CD4-positive, alpha-beta T cell (primary cell): ENCODE results near the gene GLTP. TPM values are rescaled to one million over a fixed set of nuclear protein-coding genes. Genes with fewer than 3 reads are reported as not detected.

ENCODE experiments used
- ATAC-seq: fragments of 200-7000 bp; cut with Tn5 transposase; one replicate; pipeline ENCODE4 v1.10.0; 2022; ENCODE audit warnings: mild to moderate bottlenecking; ENCODE audit not compliant: poor library complexity
- CTCF ChIA-PET: fragments of 350-600 bp; sonication (Branson Sonifier 250); formaldehyde crosslinking; loops from one replicate; lab custom pipeline; 2021; ENCODE audit warnings: antibody characterized with exemption, inconsistent platforms; lab: Charles Lee
- POLR2A ChIA-PET: fragments of 350-600 bp; sonication (Branson Sonifier 250); formaldehyde crosslinking; loops from one replicate; lab custom pipeline; 2021; ENCODE audit warnings: antibody characterized with exemption, inconsistent platforms; lab: Charles Lee
- DNase-seq, 14 experiments: peaks; one replicate each; pipeline ENCODE4 v3.0.0-alpha.2; 2013 to 2020; ENCODE audit warnings: mixed read lengths in 2 of 14
- H3K27ac ChIP-seq, 2 donors: one replicate each; pipeline versions ENCODE4 v1.5.1 to v1.7.0; 2013; ENCODE audit warnings: low read length in 2 of 2, low read depth in 1 of 2, mild to moderate bottlenecking in 1 of 2
- H3K27me3 ChIP-seq, 2 experiments: 1 replicate in 1 of 2; 2 replicates in 1 of 2; pipeline versions ENCODE4 v1.6.1 to v1.7.0; 2013; ENCODE audit warnings: low read length in 2 of 2, control low read depth in 1 of 2, mild to moderate bottlenecking in 1 of 2, moderate library complexity in 1 of 2; ENCODE audit not compliant: insufficient read depth in 2 of 2, control insufficient read depth in 1 of 2
- H3K36me3 ChIP-seq: one replicate; pipeline ENCODE4 v1.6.1; 2013; ENCODE audit warnings: low read length, control low read depth; ENCODE audit not compliant: insufficient read depth
- H3K4me1 ChIP-seq: one replicate; pipeline ENCODE4 v1.6.1; 2013; ENCODE audit warnings: low read length, control low read depth; ENCODE audit not compliant: insufficient read depth
- H3K4me3 ChIP-seq: one replicate; pipeline ENCODE4 v1.5.1; 2013; ENCODE audit warnings: mild to moderate bottlenecking, low read length, moderate library complexity
- H3K9me3 ChIP-seq, 2 experiments: 1 replicate in 1 of 2; 2 replicates in 1 of 2; pipeline versions ENCODE4 v1.6.1 to v1.7.0; 2013; ENCODE audit warnings: low read length in 2 of 2, mild to moderate bottlenecking in 2 of 2, control low read depth in 1 of 2, moderate library complexity in 1 of 2; ENCODE audit not compliant: control insufficient read depth in 1 of 2, insufficient read depth in 1 of 2
- H3K27ac Mint-ChIP-seq: one replicate; pipeline ENCODE4 v1.8.0; 2020; ENCODE audit warnings: mixed read lengths
- H3K27me3 Mint-ChIP-seq: one replicate; pipeline ENCODE4 v1.8.0; 2021; ENCODE audit warnings: mixed read lengths
- H3K36me3 Mint-ChIP-seq: one replicate; pipeline ENCODE4 v1.8.0; 2021; ENCODE audit warnings: low read depth, mixed read lengths
- H3K4me1 Mint-ChIP-seq: one replicate; pipeline ENCODE4 v1.8.0; 2021; ENCODE audit warnings: low read depth, mixed read lengths
- H3K4me3 Mint-ChIP-seq: one replicate; pipeline ENCODE4 v1.8.0; 2020; ENCODE audit warnings: mild to moderate bottlenecking, mixed read lengths
- H3K9me3 Mint-ChIP-seq: one replicate; pipeline ENCODE4 v1.8.0; 2020; ENCODE audit warnings: mixed read lengths
- CTCF ChIP-seq: fragments of 200-600 bp; IDR thresholded peaks from one replicate; pipeline ENCODE4 v1.8.0; 2022; ENCODE audit warnings: antibody characterized with exemption, mild to moderate bottlenecking
- intact Hi-C, 2 experiments: fragments of 100-400 bp; cut with DNase I in 1 of 2; cut with micrococcal nuclease in 1 of 2; formaldehyde crosslinking; loops; one replicate each; pipeline versions ENCODE4 v1.15.1 to v1.9.0; 2023 to 2025; cut with DNase I, micrococcal nuclease
- total RNA-seq, 174 experiments: library from RNA in 2 of 174; stranded (reverse) in 2 of 174; gene quantifications; one replicate each; pipeline ENCODE4 v1.2.3 and lab custom pipeline; 2021 to 2026

Gene GLTP
- total RNA-seq, 2 experiments from 2014 or later = 24.8 to 25.2 TPM

- no peak overlapping the region for H3K27ac ChIP-seq
- H3K27me3 ChIP-seq = no peaks in the 10 kb centered on the region
- Mint-ChIP-seq H3K27me3 (no peaks in the 10 kb centered on the region), H3K4me3 (no peak overlapping the region), H3K9me3 (no peaks in the 10 kb centered on the region), H3K27ac (no peak overlapping the region), H3K4me1 (no peaks in the 10 kb centered on the region), H3K36me3 (peaks cover 89% of the 10 kb centered on the region)
- DNase-seq (no peak), ATAC-seq (no peak)
- no peaks in the 10 kb centered on the region for H3K9me3 ChIP-seq
- no peaks in the 10 kb centered on the region for H3K4me1 ChIP-seq
- H3K36me3 ChIP-seq = peaks cover 92% of the 10 kb centered on the region
- POLR2A ChIA-PET = no interaction called here
- CTCF ChIA-PET = no interaction called here
- TF ChIP-seq CTCF = no peak
- H3K4me3 ChIP-seq = no peak overlapping the region
- intact Hi-C loops = no loop called here
These were observed 35.7 kb upstream of the GLTP start for GRCh38 chr12:109916045-109916444.

- DNase-seq (no peak), ATAC-seq (no peak)
- CTCF ChIA-PET = no interaction called here
- peaks cover 92% of the 10 kb centered on the region for H3K36me3 ChIP-seq
- intact Hi-C loops = no loop called here
- TF ChIP-seq CTCF = no peak
- H3K9me3 Mint-ChIP-seq = no peaks in the 10 kb centered on the region
- H3K4me3 ChIP-seq = no peak overlapping the region
- no peaks in the 10 kb centered on the region for H3K27me3 ChIP-seq
- H3K27ac Mint-ChIP-seq = no peak overlapping the region
- peaks cover 89% of the 10 kb centered on the region for H3K36me3 Mint-ChIP-seq
- H3K4me3 Mint-ChIP-seq = no peak overlapping the region
- no peaks in the 10 kb centered on the region for H3K4me1 Mint-ChIP-seq
- H3K9me3 ChIP-seq = no peaks in the 10 kb centered on the region
- POLR2A ChIA-PET = no interaction called here
- H3K27me3 Mint-ChIP-seq = no peaks in the 10 kb centered on the region
- no peak overlapping the region for H3K27ac ChIP-seq
- H3K4me1 ChIP-seq = no peaks in the 10 kb centered on the region
These were observed 35.1 kb upstream of the GLTP start for GRCh38 chr12:109915171-109916040.

GRCh38 chr12:109914461-109914860 lies 34.1 kb upstream of the GLTP start:
- CTCF ChIA-PET = no interaction called here
- Histone ChIP-seq H3K9me3 (no peaks in the 10 kb centered on the region), H3K36me3 (peaks cover 87% of the 10 kb centered on the region), H3K27ac (no peak overlapping the region), H3K27me3 (no peaks in the 10 kb centered on the region), H3K4me1 (no peaks in the 10 kb centered on the region), H3K4me3 (no peak overlapping the region)
- DNase-seq (no peak), ATAC-seq (no peak)
- H3K9me3 Mint-ChIP-seq = no peaks in the 10 kb centered on the region
- POLR2A ChIA-PET = no interaction called here
- H3K4me1 Mint-ChIP-seq = no peaks in the 10 kb centered on the region
- TF ChIP-seq CTCF = no peak
- no peak overlapping the region for H3K4me3 Mint-ChIP-seq
- H3K27me3 Mint-ChIP-seq = no peaks in the 10 kb centered on the region
- intact Hi-C loops = no loop called here
- H3K27ac Mint-ChIP-seq = no peak overlapping the region
- peaks cover 85% of the 10 kb centered on the region for H3K36me3 Mint-ChIP-seq
